ENCODE measurements around the gene INPP4B.

Gene INPP4B

GRCh38 chr4:142465526-142465925 lies 380.6 kb downstream of the INPP4B start:
- DNase-seq (ENCODE audit: low read depth): no peak

DNA sequence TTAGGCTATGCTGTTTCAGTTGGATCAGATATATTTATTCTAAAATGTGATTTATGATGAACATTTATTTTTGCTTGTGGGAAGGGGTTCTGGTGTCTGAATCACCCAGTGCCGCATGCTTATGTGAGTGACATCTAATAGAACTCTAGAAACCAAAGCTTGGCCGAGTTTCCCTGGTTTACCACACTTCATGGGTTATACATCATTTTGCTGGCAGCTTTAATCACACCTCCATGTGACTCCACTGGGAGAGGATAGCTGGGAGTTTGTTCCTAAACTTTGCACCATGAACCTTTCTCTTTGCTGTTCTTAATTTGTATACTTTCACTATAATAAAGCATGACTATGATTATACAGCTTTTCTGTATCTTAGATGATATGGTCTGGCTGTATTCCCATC lies 382.9 kb downstream of the INPP4B start:
- no peak for DNase-seq (ENCODE audit: low read depth)

DNA sequence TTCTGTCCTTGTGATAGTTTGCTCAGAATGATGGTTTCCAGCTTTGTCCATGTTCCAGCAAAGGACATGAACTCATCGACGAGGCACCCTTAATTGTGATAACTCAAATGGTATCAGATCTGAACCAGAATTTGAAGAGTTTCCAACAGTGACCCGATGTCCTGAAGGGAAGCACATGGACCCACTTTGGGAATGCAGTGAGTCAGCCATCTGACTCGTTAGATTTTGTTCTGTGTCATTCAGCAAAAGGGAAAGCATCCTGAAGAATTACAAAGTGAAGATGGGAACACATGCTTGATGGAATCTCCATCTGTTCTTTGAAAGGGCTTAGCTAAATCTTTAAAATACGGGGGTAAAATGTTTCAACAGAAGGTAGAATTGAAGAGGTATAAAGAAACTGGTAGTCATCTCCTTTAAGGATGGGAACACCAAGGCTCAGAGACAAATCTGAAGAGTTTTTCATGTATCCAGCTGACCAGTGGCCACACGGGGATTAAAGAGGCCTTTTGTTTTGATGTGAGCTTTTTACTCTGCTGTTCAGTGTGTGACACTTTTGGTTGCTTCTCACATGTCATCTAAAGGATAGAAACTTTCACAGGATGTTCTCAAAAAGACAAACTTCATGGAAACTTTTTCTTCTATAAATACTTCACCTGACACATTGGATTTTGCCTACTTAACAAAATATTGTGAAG lies 393.8 kb downstream of the INPP4B start:
- no peak for DNase-seq (ENCODE audit: low read depth)

- DNase-seq (ENCODE audit: low read depth): no peak
Observed at GRCh38 chr4:142449771-142450373, 396.2 kb downstream of the INPP4B start.

GRCh38 chr4:142447009-142447408 lies 399.1 kb downstream of the INPP4B start:
- DNase-seq (ENCODE audit: low read depth): no peak

DNA sequence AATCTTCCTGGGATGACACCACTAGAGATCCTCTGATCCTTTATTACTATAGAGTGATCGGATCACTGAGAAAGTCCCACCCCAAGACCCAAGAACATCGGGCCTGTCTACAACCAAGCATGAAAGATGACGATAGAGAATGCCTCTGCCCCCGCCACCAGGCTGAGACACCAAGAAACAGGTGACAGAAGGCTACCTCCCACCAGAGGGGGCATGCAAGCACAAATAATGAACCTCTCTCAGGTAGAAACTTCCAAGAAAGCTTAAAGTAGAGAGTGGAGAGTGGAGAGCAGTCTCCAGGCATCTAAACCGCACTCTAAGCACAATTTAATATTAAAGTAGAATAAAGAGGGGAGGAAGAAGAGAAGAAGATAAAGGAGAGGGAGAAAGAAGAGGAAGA lies 402.6 kb downstream of the INPP4B start:
- DNase-seq (ENCODE audit: low read depth): no peak

- no peak for DNase-seq (ENCODE audit: low read depth)
Observed at GRCh38 chr4:142440093-142440492, 406.0 kb downstream of the INPP4B start.

GRCh38 chr4:142435599-142436235 lies 410.4 kb downstream of the INPP4B start:
- DNase-seq (ENCODE audit: low read depth): no peak

DNA sequence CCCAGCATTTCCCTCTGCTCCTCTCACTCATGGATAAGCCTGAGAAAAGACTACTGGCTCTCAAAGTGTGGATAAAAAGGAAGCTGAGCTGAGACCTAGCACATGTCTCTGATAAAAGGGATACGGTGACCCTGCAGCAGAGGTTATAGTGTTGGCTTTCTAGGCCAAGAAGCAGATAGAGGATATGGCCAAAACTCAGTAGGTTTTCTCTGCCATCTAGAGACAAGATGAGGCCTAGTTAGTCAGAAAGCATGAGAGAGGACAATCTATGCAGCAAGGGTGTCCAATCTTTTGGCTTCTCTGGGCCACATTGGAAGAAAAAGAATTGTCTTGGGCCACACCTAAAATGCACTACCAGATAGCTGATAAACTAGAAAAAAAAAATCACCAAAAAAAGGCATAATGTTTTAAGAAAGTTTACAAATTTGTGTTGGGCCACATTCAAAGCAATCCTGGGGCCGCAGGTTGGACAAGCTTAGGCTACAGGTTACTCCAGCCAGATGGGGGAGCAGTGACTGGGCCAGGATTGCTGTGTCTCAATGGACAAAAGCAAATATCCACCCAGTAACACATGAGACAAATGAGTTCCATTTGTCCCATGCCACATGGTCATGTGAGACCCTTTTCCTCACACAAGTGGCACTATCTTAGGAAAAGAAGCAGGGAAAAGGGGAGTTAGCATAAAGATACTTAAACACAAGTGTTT lies 411.4 kb downstream of the INPP4B start:
- no peak for DNase-seq (ENCODE audit: low read depth)

DNA sequence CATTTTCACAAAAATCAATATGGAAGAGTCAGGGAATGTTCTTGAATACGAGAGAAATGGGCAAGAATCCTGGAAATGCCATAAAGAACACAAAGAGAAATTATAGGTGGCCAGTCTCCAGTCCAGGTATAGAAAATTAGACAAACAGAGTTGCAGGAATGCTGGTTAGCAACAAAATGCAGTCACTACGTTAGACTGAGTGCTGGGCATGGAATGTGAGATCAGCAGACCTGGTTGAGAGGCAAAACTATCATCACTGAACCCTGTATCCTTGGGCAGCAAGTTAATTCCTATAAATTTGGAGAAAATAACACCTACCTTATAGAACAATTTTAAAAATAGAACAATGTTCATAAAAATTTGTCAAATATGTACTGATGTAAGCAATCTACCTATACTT lies 417.4 kb downstream of the INPP4B start:
- no peak for DNase-seq (ENCODE audit: low read depth)

GRCh38 chr4:142427456-142427855 lies 418.6 kb downstream of the INPP4B start:
- no peak for DNase-seq (ENCODE audit: low read depth)

GRCh38 chr4:142423861-142424260 lies 422.2 kb downstream of the INPP4B start:
- no peak for DNase-seq (ENCODE audit: low read depth)

DNA sequence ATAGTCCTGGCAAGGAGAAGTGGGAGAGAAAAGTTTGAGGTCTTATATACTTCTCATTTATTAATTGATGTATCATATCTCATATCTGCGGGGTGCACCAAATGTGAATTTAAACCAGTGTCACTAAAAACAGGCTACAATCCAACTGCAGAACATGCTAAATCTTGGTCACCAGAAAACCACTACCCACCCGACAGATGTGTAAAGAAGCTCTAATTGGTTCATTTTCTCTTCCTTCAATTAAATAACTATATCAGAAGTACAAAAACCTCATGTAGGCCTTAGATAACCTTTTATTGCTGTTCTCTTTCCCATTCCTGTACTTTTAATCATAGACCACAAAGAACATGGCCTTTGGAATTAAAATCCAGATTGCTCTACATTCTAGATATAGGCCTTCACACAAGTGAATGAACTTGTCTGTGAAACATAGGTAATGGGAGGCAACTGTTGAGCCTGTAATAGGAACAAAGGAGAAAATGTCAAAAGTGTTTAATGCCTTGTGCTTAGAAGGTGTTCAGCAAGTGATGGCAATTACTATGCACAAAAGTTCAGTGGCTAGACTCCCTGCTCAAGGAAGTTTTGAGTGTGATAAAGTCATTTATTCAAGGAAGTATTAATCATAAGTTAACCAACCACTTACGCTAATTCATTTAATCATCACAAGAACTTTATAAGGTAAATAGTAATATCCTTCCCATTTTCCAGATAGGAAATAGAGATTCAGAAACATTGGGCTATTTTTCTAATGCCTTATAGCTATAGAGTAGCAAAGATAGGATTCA lies 425.6 kb downstream of the INPP4B start:
- no peak for DNase-seq (ENCODE audit: low read depth)

DNA sequence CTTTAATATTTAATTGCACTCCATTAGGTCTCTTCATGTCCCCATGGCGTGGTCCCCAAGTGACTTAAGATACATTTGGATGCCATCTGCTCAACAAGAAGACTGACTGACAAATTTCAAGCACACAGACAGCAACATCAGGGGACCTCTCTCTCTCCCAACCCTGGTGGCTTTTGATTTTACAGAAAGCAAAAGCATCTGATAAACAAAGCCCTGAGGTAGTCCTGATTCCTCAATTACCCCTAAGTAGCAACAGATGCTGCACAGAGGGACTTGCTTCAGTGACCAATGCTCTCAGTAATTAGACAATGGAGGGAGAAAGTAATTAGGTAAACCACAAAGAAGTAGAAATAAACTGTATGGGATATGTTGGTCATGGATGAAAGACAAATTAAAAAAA lies 426.4 kb downstream of the INPP4B start:
- DNase-seq (ENCODE audit: low read depth): no peak

DNA sequence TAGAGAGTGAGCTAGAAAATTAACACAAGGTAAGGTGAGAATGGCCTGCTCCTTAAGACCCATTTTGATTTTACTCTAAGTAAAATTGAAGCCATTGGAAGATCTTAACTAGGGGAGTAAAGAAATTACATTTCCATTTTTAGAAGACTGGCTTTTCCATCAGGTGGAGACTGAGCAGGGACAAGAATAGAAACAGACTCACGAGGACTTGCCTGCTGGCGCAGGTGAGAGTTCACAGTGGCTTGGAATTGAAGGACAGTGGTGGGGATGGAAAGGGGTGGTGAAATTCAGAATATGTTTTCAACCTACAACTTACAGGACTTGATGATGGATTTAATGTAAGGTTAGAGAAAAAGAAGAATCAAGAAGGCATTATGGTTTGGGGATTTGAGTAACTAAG lies 427.4 kb downstream of the INPP4B start:
- no peak for DNase-seq (ENCODE audit: low read depth)

DNA sequence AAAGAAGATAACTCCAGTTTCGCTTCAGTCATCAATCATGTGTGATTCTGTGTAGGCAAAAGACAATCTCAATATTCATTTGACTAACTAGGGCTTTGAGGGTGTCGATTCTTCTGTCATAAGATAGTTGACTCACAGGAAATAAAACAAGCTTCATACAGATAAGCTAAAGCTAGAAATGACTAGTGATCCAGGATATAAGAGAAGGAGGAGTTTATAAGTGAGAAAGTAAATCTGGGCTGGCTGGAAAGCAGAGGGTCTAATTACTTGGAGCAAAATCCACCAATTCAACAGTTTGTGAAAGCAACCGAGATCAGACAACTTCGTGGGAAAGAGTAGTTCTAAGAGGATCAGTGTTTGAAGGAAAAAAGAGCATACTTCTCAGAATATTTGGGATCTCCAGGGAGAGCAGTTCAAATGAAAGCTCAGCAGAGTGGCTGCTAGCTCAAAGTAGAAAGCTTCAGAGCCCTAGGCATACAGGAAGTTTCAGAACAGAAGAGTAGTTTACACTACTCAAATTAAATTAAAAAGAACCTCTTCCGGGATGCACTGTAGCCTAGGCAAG lies 429.3 kb downstream of the INPP4B start:
- DNase-seq (ENCODE audit: low read depth): no peak

DNA sequence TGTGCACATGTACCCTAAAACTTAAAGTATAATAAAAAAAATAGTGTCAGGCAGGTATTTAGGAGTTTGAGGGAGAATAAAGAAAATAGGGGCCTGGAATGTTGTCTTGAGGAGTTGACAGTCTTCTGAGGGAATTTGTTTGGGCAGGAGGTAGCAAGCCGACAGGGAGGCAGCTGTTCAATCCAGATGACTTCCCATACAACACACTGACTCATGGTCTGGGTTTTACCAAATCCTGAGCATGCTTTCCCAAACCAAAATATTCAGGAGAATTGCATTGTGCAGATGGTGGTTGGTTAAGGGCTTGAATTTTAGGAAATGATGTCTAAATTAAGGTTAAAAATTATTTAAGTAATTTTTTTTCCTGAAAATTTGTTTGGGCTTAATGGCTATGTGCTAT lies 430.0 kb downstream of the INPP4B start:
- DNase-seq (ENCODE audit: low read depth): no peak

DNA sequence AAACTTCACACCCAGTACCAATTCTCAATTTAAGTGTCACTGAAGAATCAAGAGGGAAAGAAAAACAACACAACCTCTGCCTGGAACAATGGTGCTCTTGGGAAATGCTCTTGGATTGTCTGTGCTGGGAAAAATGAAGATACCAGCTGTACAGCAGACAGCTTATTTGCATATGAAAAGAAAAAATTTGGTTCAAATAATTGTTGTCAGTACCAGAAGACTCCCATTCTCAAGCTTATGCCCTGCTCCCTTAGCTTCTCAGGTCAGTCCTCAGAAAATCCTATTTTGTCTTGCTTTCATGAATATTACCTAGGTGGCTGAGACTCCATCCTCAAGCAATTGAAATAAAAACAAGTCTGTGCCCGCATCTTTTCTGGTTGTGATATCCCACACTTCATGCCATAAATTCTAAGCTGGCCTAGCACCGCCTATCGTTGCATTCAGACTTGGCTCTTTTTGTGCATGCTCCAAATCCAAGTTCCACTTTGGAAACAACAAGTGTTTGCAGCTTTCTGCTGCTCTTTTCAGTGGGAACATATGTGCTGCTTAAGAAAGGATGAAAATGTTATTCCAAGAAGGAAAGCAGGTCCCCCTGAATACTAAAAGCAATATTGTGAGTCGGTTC lies 431.6 kb downstream of the INPP4B start:
- DNase-seq (ENCODE audit: low read depth): no peak

GRCh38 chr4:142413485-142413884 lies 432.6 kb downstream of the INPP4B start:
- no peak for DNase-seq (ENCODE audit: low read depth)

DNA sequence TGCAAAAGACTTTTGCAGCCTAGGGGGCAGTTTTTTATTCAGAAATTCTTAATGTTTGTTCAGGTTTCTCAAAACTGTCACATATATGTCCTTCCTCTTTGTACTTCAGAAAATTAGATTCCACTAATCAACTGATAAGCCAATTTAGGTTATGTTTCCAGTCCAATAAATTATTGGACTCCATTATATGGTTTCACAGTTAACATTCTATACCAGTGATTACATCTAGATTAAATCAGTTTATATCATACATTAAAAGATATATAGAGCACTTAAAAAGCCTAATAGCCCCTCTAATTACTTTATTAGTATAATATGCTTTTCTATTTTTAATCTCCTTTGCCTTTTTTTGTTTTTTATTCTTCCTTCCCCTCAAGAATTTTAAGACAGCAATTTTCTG lies 434.1 kb downstream of the INPP4B start:
- DNase-seq (ENCODE audit: low read depth): no peak

GRCh38 chr4:142408003-142408441 lies 438.1 kb downstream of the INPP4B start:
- no peak for DNase-seq (ENCODE audit: low read depth)
